CD4-positive, alpha-beta T cell treated with Interleukin-12 subunit alpha and Interleukin-12 subunit beta, for 1 hour (primary cell): ENCODE data around the gene SLC25A2.
"Not testable (repeated sequence)": the region's sequence is repeated elsewhere in the genome, so short reads cannot be mapped to it uniquely, and the experiment has no call there.

Experiments used
- DNase-seq: peaks from one replicate; pipeline ENCODE4 v3.0.0-alpha.2; 2020

Gene SLC25A2

GRCh38 chr5:141303756-141304155 lies at the start of gene SLC25A2:
SLC25A2 (minus strand) TSS chr5:141304049; CDS start chr5:141303865, 184 bp downstream.
- DNase-seq, result no peak

GRCh38 chr5:141351591-141351990 lies 47.7 kb upstream of the SLC25A2 start:
- DNase-seq, result no peak

GRCh38 chr5:141349917-141350619 lies 46.2 kb upstream of the SLC25A2 start, which contains the start of gene PCDHGB1:
PCDHGB1 (plus strand) TSS chr5:141350099; CDS start chr5:141350261, 162 bp downstream.
- peak; percentile 41 for DNase-seq

- DNase-seq, result not testable (repeated sequence)
Observed at GRCh38 chr5:141346017-141346416, 42.2 kb upstream of the SLC25A2 start.

GRCh38 chr5:141345327-141345726 lies 41.5 kb upstream of the SLC25A2 start:
- no peak for DNase-seq

GRCh38 chr5:141343953-141344463 lies 40.2 kb upstream of the SLC25A2 start:
- no peak for DNase-seq

- DNase-seq, result peak; percentile 9
Observed at GRCh38 chr5:141343242-141343952, 39.5 kb upstream of the SLC25A2 start, which contains the start of gene PCDHGA3. PCDHGA3 (plus strand) TSS chr5:141343829; CDS start chr5:141344034, 205 bp downstream.

GRCh38 chr5:141342773-141343172 lies 38.9 kb upstream of the SLC25A2 start:
- no peak for DNase-seq

GRCh38 chr5:141340781-141341354 lies 37.0 kb upstream of the SLC25A2 start:
- DNase-seq, result not testable (repeated sequence)

GRCh38 chr5:141338538-141339306 lies 34.9 kb upstream of the SLC25A2 start, which contains the start of gene PCDHGA2:
PCDHGA2 (plus strand) TSS chr5:141338760.
- DNase-seq, result no peak

- not testable (repeated sequence) for DNase-seq
Observed at GRCh38 chr5:141332571-141332970, 28.7 kb upstream of the SLC25A2 start.

GRCh38 chr5:141330299-141331080 lies 26.6 kb upstream of the SLC25A2 start, which contains the start of gene PCDHGA1:
PCDHGA1 (plus strand) TSS chr5:141330514.
- peak; percentile 30 for DNase-seq

GRCh38 chr5:141328231-141328630 lies 24.4 kb upstream of the SLC25A2 start:
- no peak for DNase-seq

GRCh38 chr5:141326088-141326854 lies 22.4 kb upstream of the SLC25A2 start:
- peak; percentile 74 for DNase-seq

- DNase-seq, result no peak
Observed at GRCh38 chr5:141322261-141322660, 18.4 kb upstream of the SLC25A2 start.

- DNase-seq, result peak; percentile 94
Observed at GRCh38 chr5:141320225-141321169, 16.6 kb upstream of the SLC25A2 start, which contains the start of gene TAF7. TAF7 (minus strand) TSS chr5:141320784; CDS start chr5:141320044, 740 bp downstream.

- DNase-seq, result no peak
Observed at GRCh38 chr5:141319699-141320098, 15.8 kb upstream of the SLC25A2 start.

GRCh38 chr5:141319202-141319601 lies 15.4 kb upstream of the SLC25A2 start:
- no peak for DNase-seq

GRCh38 chr5:141316963-141317362 lies 13.1 kb upstream of the SLC25A2 start:
- not testable (repeated sequence) for DNase-seq
